Measurements from ENCODE around the gene UTP11.

The UTP11 gene

GRCh38 chr1:38059635-38060250 lies 47.2 kb downstream of the UTP11 start:
- Histone ChIP-seq H3K4me1 (ENCODE audit: low read depth, poor library complexity, severe bottlenecking) (peaks cover 5% of the 10 kb centered on the region), H3K4me3 (IDR thresholded peaks at IDR 0.05; ENCODE audit: insufficient read depth, low read depth, low read length) (no peak overlapping the region), H3K79me2 (ENCODE audit: insufficient read depth, low read depth) (no peaks in the 10 kb centered on the region), H3K9ac (no peak overlapping the region), H3K27me3 (ENCODE audit: insufficient read depth, low read depth) (no peaks in the 10 kb centered on the region), H4K20me1 (ENCODE audit: insufficient read depth) (no peaks in the 10 kb centered on the region), H2AFZ (ENCODE audit: low read depth) (no peak overlapping the region), H3K4me2 (no peak overlapping the region), H3K36me3 (ENCODE audit: insufficient read depth) (no peaks in the 10 kb centered on the region), H3K27ac (no peak overlapping the region)
- no peak for TF ChIP-seq CTCF (conservative IDR thresholded peaks at IDR 0.05; ENCODE audit: low read depth, low read length)

GRCh38 chr1:38060498-38060897 lies 48.0 kb downstream of the UTP11 start:
- H3K4me3 ChIP-seq (IDR thresholded peaks at IDR 0.05; ENCODE audit: insufficient read depth, low read depth, low read length) = no peak overlapping the region

GRCh38 chr1:38061290-38061689 lies 48.8 kb downstream of the UTP11 start:
- H4K20me1 ChIP-seq (ENCODE audit: insufficient read depth) = no peaks in the 10 kb centered on the region
- H3K4me2 ChIP-seq = no peak overlapping the region
- H3K4me1 ChIP-seq (ENCODE audit: low read depth, poor library complexity, severe bottlenecking) = peaks cover 5% of the 10 kb centered on the region
- H3K79me2 ChIP-seq (ENCODE audit: insufficient read depth, low read depth) = no peaks in the 10 kb centered on the region
- no peaks in the 10 kb centered on the region for H3K27me3 ChIP-seq (ENCODE audit: insufficient read depth, low read depth)
- no peak overlapping the region for H3K27ac ChIP-seq
- no peak for TF ChIP-seq CTCF (conservative IDR thresholded peaks at IDR 0.05; ENCODE audit: low read depth, low read length)
- no peaks in the 10 kb centered on the region for H3K36me3 ChIP-seq (ENCODE audit: insufficient read depth)
- no peak overlapping the region for H3K4me3 ChIP-seq (IDR thresholded peaks at IDR 0.05; ENCODE audit: insufficient read depth, low read depth, low read length)
- H3K9ac ChIP-seq = no peak overlapping the region
- H2AFZ ChIP-seq (ENCODE audit: low read depth) = no peak overlapping the region

More at GRCh38 chr1:38060498-38060897, 48.0 kb downstream of the UTP11 start:
- no peaks in the 10 kb centered on the region for H3K27me3 ChIP-seq (ENCODE audit: insufficient read depth, low read depth)
- H2AFZ ChIP-seq (ENCODE audit: low read depth) = no peak overlapping the region
- H3K4me1 ChIP-seq (ENCODE audit: low read depth, poor library complexity, severe bottlenecking) = peaks cover 5% of the 10 kb centered on the region
- no peak overlapping the region for H3K4me2 ChIP-seq
- H3K27ac ChIP-seq = no peak overlapping the region
- H3K36me3 ChIP-seq (ENCODE audit: insufficient read depth) = no peaks in the 10 kb centered on the region
- no peak for TF ChIP-seq CTCF (conservative IDR thresholded peaks at IDR 0.05; ENCODE audit: low read depth, low read length)
- H4K20me1 ChIP-seq (ENCODE audit: insufficient read depth) = no peaks in the 10 kb centered on the region
- H3K79me2 ChIP-seq (ENCODE audit: insufficient read depth, low read depth) = no peaks in the 10 kb centered on the region
- no peak overlapping the region for H3K9ac ChIP-seq

GRCh38 chr1:38061883-38062328 lies 49.4 kb downstream of the UTP11 start:
- H3K27ac ChIP-seq = no peak overlapping the region
- no peaks in the 10 kb centered on the region for H3K36me3 ChIP-seq (ENCODE audit: insufficient read depth)
- no peak overlapping the region; the same call in 1 of the 2 replicates for H2AFZ ChIP-seq (ENCODE audit: low read depth)
- H3K4me3 ChIP-seq (IDR thresholded peaks at IDR 0.05; ENCODE audit: insufficient read depth, low read depth, low read length) = no peak overlapping the region
- H3K9ac ChIP-seq = no peak overlapping the region
- TF ChIP-seq CTCF (conservative IDR thresholded peaks at IDR 0.05; ENCODE audit: low read depth, low read length) = no peak
- no peaks in the 10 kb centered on the region for H3K79me2 ChIP-seq (ENCODE audit: insufficient read depth, low read depth)
- H4K20me1 ChIP-seq (ENCODE audit: insufficient read depth) = no peaks in the 10 kb centered on the region
- H3K4me1 ChIP-seq (ENCODE audit: low read depth, poor library complexity, severe bottlenecking) = peaks cover 5% of the 10 kb centered on the region
- no peaks in the 10 kb centered on the region for H3K27me3 ChIP-seq (ENCODE audit: insufficient read depth, low read depth)
- no peak overlapping the region for H3K4me2 ChIP-seq

Data from KMS-11 (cell line).